ENCODE results near the gene ANKRD17.
"Not testable (repeated sequence)": the region's sequence is repeated elsewhere in the genome, so short reads cannot be mapped to it uniquely, and the experiment has no call there.

The ANKRD17 gene, protein sequence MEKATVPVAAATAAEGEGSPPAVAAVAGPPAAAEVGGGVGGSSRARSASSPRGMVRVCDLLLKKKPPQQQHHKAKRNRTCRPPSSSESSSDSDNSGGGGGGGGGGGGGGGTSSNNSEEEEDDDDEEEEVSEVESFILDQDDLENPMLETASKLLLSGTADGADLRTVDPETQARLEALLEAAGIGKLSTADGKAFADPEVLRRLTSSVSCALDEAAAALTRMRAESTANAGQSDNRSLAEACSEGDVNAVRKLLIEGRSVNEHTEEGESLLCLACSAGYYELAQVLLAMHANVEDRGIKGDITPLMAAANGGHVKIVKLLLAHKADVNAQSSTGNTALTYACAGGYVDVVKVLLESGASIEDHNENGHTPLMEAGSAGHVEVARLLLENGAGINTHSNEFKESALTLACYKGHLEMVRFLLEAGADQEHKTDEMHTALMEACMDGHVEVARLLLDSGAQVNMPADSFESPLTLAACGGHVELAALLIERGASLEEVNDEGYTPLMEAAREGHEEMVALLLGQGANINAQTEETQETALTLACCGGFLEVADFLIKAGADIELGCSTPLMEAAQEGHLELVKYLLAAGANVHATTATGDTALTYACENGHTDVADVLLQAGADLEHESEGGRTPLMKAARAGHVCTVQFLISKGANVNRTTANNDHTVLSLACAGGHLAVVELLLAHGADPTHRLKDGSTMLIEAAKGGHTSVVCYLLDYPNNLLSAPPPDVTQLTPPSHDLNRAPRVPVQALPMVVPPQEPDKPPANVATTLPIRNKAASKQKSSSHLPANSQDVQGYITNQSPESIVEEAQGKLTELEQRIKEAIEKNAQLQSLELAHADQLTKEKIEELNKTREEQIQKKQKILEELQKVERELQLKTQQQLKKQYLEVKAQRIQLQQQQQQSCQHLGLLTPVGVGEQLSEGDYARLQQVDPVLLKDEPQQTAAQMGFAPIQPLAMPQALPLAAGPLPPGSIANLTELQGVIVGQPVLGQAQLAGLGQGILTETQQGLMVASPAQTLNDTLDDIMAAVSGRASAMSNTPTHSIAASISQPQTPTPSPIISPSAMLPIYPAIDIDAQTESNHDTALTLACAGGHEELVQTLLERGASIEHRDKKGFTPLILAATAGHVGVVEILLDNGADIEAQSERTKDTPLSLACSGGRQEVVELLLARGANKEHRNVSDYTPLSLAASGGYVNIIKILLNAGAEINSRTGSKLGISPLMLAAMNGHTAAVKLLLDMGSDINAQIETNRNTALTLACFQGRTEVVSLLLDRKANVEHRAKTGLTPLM (N-terminal part only)

DNA sequence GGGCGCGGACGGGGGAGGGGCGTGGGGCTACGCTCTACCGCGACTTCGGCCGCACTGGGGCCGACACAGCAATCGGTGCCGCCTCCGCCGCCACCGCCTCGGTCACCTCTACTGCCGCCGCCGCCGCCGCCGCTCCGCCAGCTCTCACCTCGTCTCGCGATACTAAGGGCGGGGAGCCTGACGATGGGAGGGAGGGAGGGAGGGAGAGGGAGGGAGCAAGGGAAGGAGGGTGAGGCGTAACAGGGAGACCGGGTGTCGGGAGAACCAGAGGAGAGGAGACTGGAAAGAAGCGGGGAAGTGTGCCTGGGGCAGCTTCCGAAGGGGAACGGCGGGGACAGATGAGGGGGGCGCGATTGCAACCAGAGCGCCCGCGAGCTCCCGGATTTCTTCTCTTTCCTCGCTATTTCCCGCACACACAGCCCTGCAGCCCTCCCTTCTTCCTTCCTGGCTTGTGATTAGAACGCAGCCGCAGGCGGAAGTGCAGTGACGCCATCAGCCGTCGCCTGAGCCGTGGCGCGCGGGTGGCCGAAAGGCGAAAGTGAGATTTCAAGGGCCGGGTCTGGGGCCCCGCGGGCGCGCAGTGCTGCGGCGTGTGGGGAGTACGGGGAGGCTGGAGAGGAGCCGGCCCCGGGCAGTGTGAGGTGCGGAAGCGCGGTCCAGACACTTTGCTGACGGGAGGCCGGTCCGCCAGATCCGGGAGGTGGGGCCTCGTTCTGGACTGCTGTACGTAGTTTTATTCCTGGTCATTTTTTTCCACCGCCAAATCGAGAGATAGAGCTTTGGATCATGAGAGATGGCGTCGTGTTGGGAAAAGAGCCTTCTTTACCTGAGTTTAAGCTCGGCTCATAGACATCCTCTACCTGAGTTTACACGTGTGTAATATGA lies at the start of gene ANKRD17:
ANKRD17 (minus strand) TSS at position 113 of the 885 bp plus-strand sequence. CDS start 130 bp downstream, outside the sequence.
- no peaks in the 10 kb centered on the region for H3K9me3 ChIP-seq
- peak within 1 kb of the TSS; percentile 97 for H3K27ac ChIP-seq
- peak within 1 kb of the TSS; percentile 80 to 81 for H3K4me3 ChIP-seq (ENCODE audit: low read depth in 1 of 2, low read length in 1 of 2)
- TF ChIP-seq, protein P1, sequence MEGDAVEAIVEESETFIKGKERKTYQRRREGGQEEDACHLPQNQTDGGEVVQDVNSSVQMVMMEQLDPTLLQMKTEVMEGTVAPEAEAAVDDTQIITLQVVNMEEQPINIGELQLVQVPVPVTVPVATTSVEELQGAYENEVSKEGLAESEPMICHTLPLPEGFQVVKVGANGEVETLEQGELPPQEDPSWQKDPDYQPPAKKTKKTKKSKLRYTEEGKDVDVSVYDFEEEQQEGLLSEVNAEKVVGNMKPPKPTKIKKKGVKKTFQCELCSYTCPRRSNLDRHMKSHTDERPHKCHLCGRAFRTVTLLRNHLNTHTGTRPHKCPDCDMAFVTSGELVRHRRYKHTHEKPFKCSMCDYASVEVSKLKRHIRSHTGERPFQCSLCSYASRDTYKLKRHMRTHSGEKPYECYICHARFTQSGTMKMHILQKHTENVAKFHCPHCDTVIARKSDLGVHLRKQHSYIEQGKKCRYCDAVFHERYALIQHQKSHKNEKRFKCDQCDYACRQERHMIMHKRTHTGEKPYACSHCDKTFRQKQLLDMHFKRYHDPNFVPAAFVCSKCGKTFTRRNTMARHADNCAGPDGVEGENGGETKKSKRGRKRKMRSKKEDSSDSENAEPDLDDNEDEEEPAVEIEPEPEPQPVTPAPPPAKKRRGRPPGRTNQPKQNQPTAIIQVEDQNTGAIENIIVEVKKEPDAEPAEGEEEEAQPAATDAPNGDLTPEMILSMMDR (IDR thresholded peaks at IDR 0.05) = peak; percentile 74
- H3K36me3 ChIP-seq = no peaks in the 10 kb centered on the region
- peaks cover 24 to 30% of the 10 kb centered on the region in 2 experiments for H3K4me1 ChIP-seq (ENCODE audit: control insufficient read depth in 1 of 2, insufficient read depth in 1 of 2, low read depth in 1 of 2, low read length in 1 of 2)
- H3K27me3 ChIP-seq = no peaks in the 10 kb centered on the region

DNA sequence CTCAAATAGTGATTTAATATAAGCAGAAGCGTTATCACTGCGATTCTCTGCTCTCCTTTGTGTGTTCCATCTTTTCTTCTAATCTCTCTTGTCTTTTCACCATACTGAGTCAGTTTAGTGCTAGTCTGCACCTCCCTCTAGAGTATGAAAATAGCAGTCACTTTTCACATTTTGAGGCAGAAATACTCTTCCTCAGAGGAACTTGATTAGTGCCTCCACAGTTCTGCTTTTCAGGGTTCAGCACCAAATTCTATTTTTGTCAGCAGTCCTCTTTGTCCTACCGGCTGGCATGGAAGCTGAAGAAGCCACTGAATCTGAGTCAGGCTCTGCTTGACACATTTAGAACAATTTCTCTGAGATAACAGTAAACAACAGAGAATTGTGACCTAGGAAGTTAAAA lies 49.7 kb upstream of the ANKRD17 start:
- no peaks in the 10 kb centered on the region for H3K9me3 ChIP-seq
- no peaks in the 10 kb centered on the region for H3K36me3 ChIP-seq
- TF ChIP-seq, protein P1 (IDR thresholded peaks at IDR 0.05) = no peak
- no peak overlapping the region for H3K4me3 ChIP-seq (ENCODE audit: low read depth in 1 of 2, low read length in 1 of 2)
- H3K27me3 ChIP-seq = no peaks in the 10 kb centered on the region
- no peak overlapping the region for H3K27ac ChIP-seq
- peaks cover 0 to 3% of the 10 kb centered on the region in 2 experiments for H3K4me1 ChIP-seq (ENCODE audit: control insufficient read depth in 1 of 2, insufficient read depth in 1 of 2, low read depth in 1 of 2, low read length in 1 of 2)

DNA sequence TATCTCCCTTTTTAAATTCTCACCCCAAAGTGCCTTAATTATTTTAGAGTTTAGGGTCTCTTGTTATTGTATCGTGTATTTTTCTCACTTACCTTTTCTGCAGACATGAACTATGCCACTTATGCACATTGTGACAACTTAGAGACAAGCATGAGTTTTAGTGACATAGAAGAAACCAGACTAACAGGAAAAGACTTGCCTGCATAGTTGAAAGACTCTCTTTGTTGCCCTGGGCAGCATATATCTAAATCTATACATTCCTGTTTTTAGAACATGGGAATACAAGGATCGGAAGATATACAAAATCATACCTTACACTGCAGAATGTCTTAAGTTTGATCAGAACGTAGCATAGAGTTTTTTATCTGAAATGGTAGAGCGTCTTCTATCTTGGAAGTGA lies 45.1 kb upstream of the ANKRD17 start:
- Histone ChIP-seq H3K36me3 (no peaks in the 10 kb centered on the region), H3K27ac (no peak overlapping the region), H3K4me1 (ENCODE audit: control insufficient read depth in 1 of 2, insufficient read depth in 1 of 2, low read depth in 1 of 2, low read length in 1 of 2) (no peaks in the 10 kb centered on the region), H3K27me3 (no peaks in the 10 kb centered on the region), H3K9me3 (no peaks in the 10 kb centered on the region), H3K4me3 (ENCODE audit: low read depth in 1 of 2, low read length in 1 of 2) (no peak overlapping the region)
- TF ChIP-seq, protein P1 (IDR thresholded peaks at IDR 0.05) = no peak

DNA sequence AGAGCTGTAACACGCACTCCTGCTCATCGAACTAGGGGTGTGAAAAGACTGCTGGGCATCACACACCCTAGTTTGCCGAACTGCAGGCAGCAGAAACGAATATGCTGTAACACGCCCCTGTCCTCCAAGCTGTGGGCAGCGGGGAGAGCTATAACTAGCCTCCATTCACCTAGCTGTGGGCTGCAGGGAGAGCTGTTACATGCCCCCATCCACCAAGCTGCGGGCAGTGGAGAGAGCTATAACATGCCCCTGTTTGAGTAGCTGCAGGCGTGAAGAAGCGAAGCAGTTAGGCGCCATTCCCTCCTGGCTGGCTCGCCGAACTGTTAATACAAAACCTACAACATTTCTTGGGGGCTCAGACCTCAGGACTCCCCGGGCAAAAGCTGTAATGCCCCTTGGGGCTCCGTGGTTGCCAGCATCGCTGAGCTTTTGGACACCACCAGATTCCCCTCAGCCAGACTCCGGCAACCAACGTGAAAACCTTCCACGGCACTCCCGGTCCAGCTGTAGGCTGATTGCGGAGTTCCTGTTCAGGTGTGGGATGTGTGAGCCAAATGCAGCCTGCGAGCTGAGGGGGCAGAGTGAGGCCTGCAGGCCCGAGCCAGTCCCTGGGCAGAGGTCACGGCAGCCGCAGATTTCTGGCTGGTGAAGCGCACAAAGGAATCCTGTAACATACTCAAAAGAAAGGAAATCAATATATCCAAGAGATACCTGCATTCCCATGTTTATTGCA lies 41.1 kb upstream of the ANKRD17 start:
- H3K4me3 ChIP-seq (ENCODE audit: low read depth in 1 of 2, low read length in 1 of 2) = no peak overlapping the region
- H3K27ac ChIP-seq = no peak overlapping the region
- H3K27me3 ChIP-seq = no peaks in the 10 kb centered on the region
- TF ChIP-seq, protein P1 (IDR thresholded peaks at IDR 0.05) = no peak
- H3K4me1 ChIP-seq (ENCODE audit: control insufficient read depth in 1 of 2, insufficient read depth in 1 of 2, low read depth in 1 of 2, low read length in 1 of 2) = no peaks in the 10 kb centered on the region
- no peaks in the 10 kb centered on the region for H3K36me3 ChIP-seq
- no peaks in the 10 kb centered on the region for H3K9me3 ChIP-seq

DNA sequence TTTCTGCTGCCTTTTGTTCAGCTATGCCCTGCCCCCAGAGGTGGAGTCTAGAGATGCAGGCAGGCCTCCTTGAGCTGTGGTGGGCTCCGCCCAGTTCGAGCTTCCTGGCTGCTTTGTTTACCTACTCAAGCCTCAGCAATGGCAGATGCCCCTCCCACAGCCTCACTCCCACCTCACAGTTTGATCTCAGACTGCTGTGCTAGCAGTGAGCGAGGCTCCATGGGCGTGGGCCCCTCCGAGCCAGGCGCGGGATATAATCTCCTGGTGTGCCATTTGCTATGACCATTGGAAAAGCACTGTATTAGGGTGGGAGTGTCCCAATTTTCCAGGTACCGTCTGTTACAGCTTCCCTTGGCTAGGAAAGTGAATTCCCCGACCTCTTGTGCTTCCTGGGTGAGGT lies 34.1 kb upstream of the ANKRD17 start:
- H3K9me3 ChIP-seq; H3K36me3 ChIP-seq; H3K27me3 ChIP-seq; H3K4me3 ChIP-seq (ENCODE audit: low read depth in 1 of 2, low read length in 1 of 2); H3K27ac ChIP-seq; H3K4me1 ChIP-seq (ENCODE audit: control insufficient read depth in 1 of 2, insufficient read depth in 1 of 2, low read depth in 1 of 2, low read length in 1 of 2): not testable (repeated sequence)

Data from neutrophil (primary cell).